HepG2 (cell line): ENCODE results near the gene NAGA. TPM values are rescaled to one million over a fixed set of nuclear protein-coding genes. Genes with fewer than 3 reads are reported as not detected.

Experiments used
- BCLAF1 ChIP-seq: fragments of 450-650 bp; IDR thresholded peaks from 2 replicates; pipeline ENCODE4 v1.6.1; 2017; ENCODE audit warnings: mild to moderate bottlenecking
- BRF2 ChIP-seq: sonication (generic); formaldehyde crosslinking; IDR thresholded peaks from 2 replicates; pipeline ENCODE4 v1.8.1; 2022; ENCODE audit warnings: mild to moderate bottlenecking, missing genetic modification reagents
- ELF4 ChIP-seq: sonication (generic); formaldehyde crosslinking; IDR thresholded peaks from 2 replicates; pipeline ENCODE4 v1.5.0; 2020; ENCODE audit warnings: missing genetic modification reagents, mild to moderate bottlenecking, moderate library complexity, borderline replicate concordance
- FLYWCH1 ChIP-seq: sonication (generic); formaldehyde crosslinking; IDR thresholded peaks from 2 replicates; pipeline ENCODE4 v1.8.1; 2023; ENCODE audit warnings: mild to moderate bottlenecking, missing genetic modification reagents
- FOXA3 ChIP-seq: IDR thresholded peaks from 2 replicates; pipeline ENCODE4 v1.6.1; 2016; ENCODE audit warnings: missing genetic modification reagents, missing compliant biosample characterization
- GABPB1 ChIP-seq: IDR thresholded peaks from 2 replicates; pipeline ENCODE4 v1.6.1; 2016; ENCODE audit warnings: mild to moderate bottlenecking, missing genetic modification reagents, moderate library complexity, missing compliant biosample characterization
- HMG20B ChIP-seq: conservative IDR thresholded peaks from 2 replicates; pipeline ENCODE4 v1.6.1; 2016; ENCODE audit warnings: missing genetic modification reagents, missing compliant biosample characterization
- JUNB ChIP-seq: sonication (generic); formaldehyde crosslinking; IDR thresholded peaks from 2 replicates; pipeline ENCODE4 v1.8.0; 2022; ENCODE audit warnings: missing genetic modification reagents, mild to moderate bottlenecking, borderline replicate concordance
- KLF13 ChIP-seq: sonication (generic); formaldehyde crosslinking; IDR thresholded peaks from 2 replicates; pipeline ENCODE4 v1.4.0; 2020; ENCODE audit warnings: mild to moderate bottlenecking, missing genetic modification reagents
- MTA3 ChIP-seq: sonication (generic); formaldehyde crosslinking; IDR thresholded peaks from 2 replicates; pipeline ENCODE4 v1.4.0; 2020; ENCODE audit warnings: missing genetic modification reagents
- NFIB ChIP-seq: sonication (generic); formaldehyde crosslinking; IDR thresholded peaks from 2 replicates; pipeline ENCODE4 v1.9.0; 2021; ENCODE audit warnings: missing genetic modification reagents, mild to moderate bottlenecking, borderline replicate concordance
- PTBP1 ChIP-seq: fragments of 200-400 bp; formaldehyde crosslinking; IDR thresholded peaks from 2 replicates; pipeline ENCODE4 v1.6.1; 2018; ENCODE audit warnings: low read length, low read depth; ENCODE audit not compliant: poor library complexity, severe bottlenecking
- REL ChIP-seq: sonication (generic); formaldehyde crosslinking; conservative IDR thresholded peaks from 2 replicates; pipeline ENCODE4 v1.8.0; 2022; ENCODE audit warnings: mild to moderate bottlenecking, missing genetic modification reagents, moderate library complexity
- RFX1 ChIP-seq: fragments of 450-650 bp; IDR thresholded peaks from 2 replicates; pipeline ENCODE4 v1.6.1; 2017
- SMYD3 ChIP-seq: sonication (generic); formaldehyde crosslinking; IDR thresholded peaks from 2 replicates; pipeline ENCODE4 v1.8.1; 2023; ENCODE audit warnings: mild to moderate bottlenecking, missing genetic modification reagents
- SOX5 ChIP-seq: IDR thresholded peaks from 2 replicates; pipeline ENCODE4 v1.6.1; 2016; ENCODE audit warnings: borderline replicate concordance
- SRSF1 ChIP-seq: fragments of 200-400 bp; formaldehyde crosslinking; optimal IDR thresholded peaks from 2 replicates; pipeline ENCODE3; 2017; ENCODE audit warnings: mild to moderate bottlenecking, low read depth, low read length, moderate library complexity
- TERF1 ChIP-seq: sonication (generic); formaldehyde crosslinking; IDR thresholded peaks from 2 replicates; pipeline ENCODE4 v1.8.0; 2022; ENCODE audit warnings: mild to moderate bottlenecking, missing genetic modification reagents, moderate library complexity
- TSC22D2 ChIP-seq: sonication (generic); formaldehyde crosslinking; IDR thresholded peaks from 2 replicates; pipeline ENCODE4 v1.5.1; 2020; ENCODE audit warnings: missing genetic modification reagents, mild to moderate bottlenecking, borderline replicate concordance
- ZC3H13 ChIP-seq: sonication (generic); formaldehyde crosslinking; IDR thresholded peaks from 2 replicates; pipeline ENCODE4 v1.8.1; 2023; ENCODE audit warnings: mild to moderate bottlenecking, missing genetic modification reagents, moderate library complexity
- ZMYM3 ChIP-seq: sonication (generic); formaldehyde crosslinking; IDR thresholded peaks from 2 replicates; pipeline ENCODE4 v1.5.1; 2020; ENCODE audit warnings: mild to moderate bottlenecking, missing genetic modification reagents
- ZMYM4 ChIP-seq: sonication (generic); formaldehyde crosslinking; IDR thresholded peaks from 2 replicates; pipeline ENCODE4 v1.8.1; 2023; ENCODE audit warnings: mild to moderate bottlenecking, missing genetic modification reagents
- ZNF292 ChIP-seq: sonication (generic); formaldehyde crosslinking; IDR thresholded peaks from 2 replicates; pipeline ENCODE4 v1.8.1; 2022; ENCODE audit warnings: mild to moderate bottlenecking, low read depth, missing genetic modification reagents, borderline replicate concordance
- ZNF451 ChIP-seq: sonication (generic); formaldehyde crosslinking; IDR thresholded peaks from 2 replicates; pipeline ENCODE4 v1.5.0; 2020; ENCODE audit warnings: mild to moderate bottlenecking, missing genetic modification reagents
- ZNF589 ChIP-seq: sonication (generic); formaldehyde crosslinking; conservative IDR thresholded peaks from 2 replicates; pipeline ENCODE4 v1.8.0; 2022; ENCODE audit warnings: mild to moderate bottlenecking, moderate library complexity, missing genetic modification reagents
- polyA plus RNA-seq, 8 experiments: library from polyadenylated mRNA; depleted of rRNA in 3 of 8; stranded (reverse) in 7 of 8; unstranded in 1 of 8; fragments of >200 nt; fragmentation: Illumina TruSeq in 4 of 8; extraction: Trizol in 4 of 8; gene quantifications; 2 replicates each; pipeline versions ENCODE4 v1.2.1 to v1.2.3, GENCODE V29; 2011 to 2016; ENCODE audit warnings: low read depth in 4 of 8, missing spikeins in 1 of 8, mixed read lengths in 1 of 8; ENCODE audit not compliant: insufficient read depth in 1 of 8
- total RNA-seq, 5 experiments: library from RNA; depleted of rRNA; stranded (reverse); fragments of >200 nt; fragmentation: Illumina TruSeq; extraction: Trizol; gene quantifications; 2 replicates each; pipeline ENCODE4 v1.2.3, GENCODE V29; 2016; ENCODE audit warnings: low read depth in 1 of 5

Gene NAGA
- total and polyA plus RNA-seq, 2 of the 13 experiments (the other 11 are each of a cell fraction or from before 2014, with no cell fraction given) = 15.1 to 23.4 TPM

GRCh38 chr22:42070517-42071422 lies at the start of gene NAGA (continued):
- TF ChIP-seq ELF4 (CRISPR knock-in tag) (no peak), JUNB (CRISPR knock-in tag) (no peak), GABPB1 (peak; percentile 84), NFIB (CRISPR knock-in tag) (no peak), BCLAF1 (no peak), REL (CRISPR knock-in tag) (0 out of 2 replicates have a peak, but pooled peaks have one; percentile 72), BRF2 (CRISPR knock-in tag) (peak; percentile 77; the same call in 1 of the 2 replicates), TERF1 (CRISPR knock-in tag) (no peak), TSC22D2 (CRISPR knock-in tag) (0 out of 2 replicates have a peak, but pooled peaks have one; percentile 75), ZMYM4 (CRISPR knock-in tag) (peak; percentile 80; the same call in 1 of the 2 replicates), ZNF589 (CRISPR knock-in tag) (peak; percentile 76; the same call in 1 of the 2 replicates), HMG20B (CRISPR knock-in tag) (peak; percentile 3; the same call in 1 of the 2 replicates), KLF13 (CRISPR knock-in tag) (no peak), FLYWCH1 (CRISPR knock-in tag) (no peak), SOX5 (CRISPR knock-in tag) (peak; percentile 51; the same call in 1 of the 2 replicates), FOXA3 (CRISPR knock-in tag) (peak; percentile 23; the same call in 1 of the 2 replicates), RFX1 (peak; percentile 55; the same call in 1 of the 2 replicates), SMYD3 (CRISPR knock-in tag) (peak; percentile 85; the same call in 1 of the 2 replicates), MTA3 (CRISPR knock-in tag) (no peak), PTBP1 (no peak), ZC3H13 (CRISPR knock-in tag) (peak; percentile 80; the same call in 1 of the 2 replicates), ZNF451 (CRISPR knock-in tag) (no peak), ZNF292 (CRISPR knock-in tag) (peak; percentile 29; the same call in 1 of the 2 replicates), SRSF1 (peak; percentile 27), ZMYM3 (peak; percentile 69)
